Activated T-helper 9 cell treated with anti-CD3 and anti-CD28 coated beads, Interleukin-2, amount 50 U/mL, for 16 hours (primary cell): ENCODE data around the gene SYDE2.
"Not testable (repeated sequence)": the region's sequence is repeated elsewhere in the genome, so short reads cannot be mapped to it uniquely, and the experiment has no call there.

Experiments
- DNase-seq: peaks from one replicate; pipeline ENCODE4 v3.0.0-alpha.2; 2020; ENCODE audit warnings: low read depth

Gene SYDE2

GRCh38 chr1:85166351-85166750 is 34.5 kb downstream of the SYDE2 start:
- DNase-seq, result no peak

GRCh38 chr1:85158910-85159309 is 41.9 kb downstream of the SYDE2 start:
- DNase-seq, result no peak

GRCh38 chr1:85157436-85157835 is 43.4 kb downstream of the SYDE2 start:
- DNase-seq, result no peak

- DNase-seq, result no peak
These were observed 47.5 kb downstream of the SYDE2 start for GRCh38 chr1:85153149-85153891.

GRCh38 chr1:85151446-85151845 is 49.4 kb downstream of the SYDE2 start:
- no peak for DNase-seq

GRCh38 chr1:85149805-85150204 is 51.0 kb downstream of the SYDE2 start:
- no peak for DNase-seq

GRCh38 chr1:85148524-85149250 is 52.1 kb downstream of the SYDE2 start:
- no peak for DNase-seq

- DNase-seq, result no peak
These were observed 53.9 kb downstream of the SYDE2 start for GRCh38 chr1:85146972-85147359.

GRCh38 chr1:85146298-85146971 is 54.4 kb downstream of the SYDE2 start:
- DNase-seq, result not testable (repeated sequence)

GRCh38 chr1:85144351-85144750 is 56.5 kb downstream of the SYDE2 start:
- no peak for DNase-seq

- DNase-seq, result no peak
These were observed 58.1 kb downstream of the SYDE2 start for GRCh38 chr1:85142753-85143152.

- DNase-seq, result not testable (repeated sequence)
These were observed 62.4 kb downstream of the SYDE2 start for GRCh38 chr1:85138439-85138838.

- DNase-seq, result no peak
These were observed 63.2 kb downstream of the SYDE2 start for GRCh38 chr1:85137660-85138059.

- DNase-seq, result no peak
These were observed 65.4 kb downstream of the SYDE2 start for GRCh38 chr1:85135392-85135798.

- DNase-seq, result no peak
These were observed 66.0 kb downstream of the SYDE2 start for GRCh38 chr1:85134583-85135391.

- no peak for DNase-seq
These were observed 67.2 kb downstream of the SYDE2 start for GRCh38 chr1:85133565-85134159.

- DNase-seq, result no peak
These were observed 68.6 kb downstream of the SYDE2 start for GRCh38 chr1:85132078-85132720.

- no peak for DNase-seq
These were observed 72.5 kb downstream of the SYDE2 start for GRCh38 chr1:85128316-85128715.

- no peak for DNase-seq
These were observed 74.9 kb downstream of the SYDE2 start for GRCh38 chr1:85125891-85126290.

- DNase-seq, result no peak
These were observed 76.7 kb downstream of the SYDE2 start for GRCh38 chr1:85124091-85124490.

GRCh38 chr1:85122169-85122568 is 78.6 kb downstream of the SYDE2 start:
- DNase-seq, result no peak
